Upper lobe of left lung (tissue), 4 donors: ENCODE measurements around the gene MSX2.

ENCODE experiments used
- EP300 ChIP-seq, 4 donors: sonication (generic); formaldehyde crosslinking; IDR thresholded peaks; one replicate each; pipeline ENCODE4 v1.5.1; 2017; ENCODE audit warnings: antibody characterized with exemption in 4 of 4, control low read depth in 2 of 4
- POLR2A ChIP-seq, 4 donors: fragments of 450-650 bp; IDR thresholded peaks; one replicate each; pipeline ENCODE4 v1.5.1; 2016 to 2017; ENCODE audit warnings: antibody characterized with exemption in 4 of 4, mild to moderate bottlenecking in 2 of 4
- POLR2AphosphoS5 ChIP-seq, 2 donors: sonication (generic); formaldehyde crosslinking; IDR thresholded peaks; one replicate each; pipeline ENCODE4 v1.5.1; 2017; ENCODE audit warnings: antibody characterized with exemption in 2 of 2
- TF ChIP-seq, protein P1 (sequence below), 6 experiments: fragments of 450-650 bp in 4 of 6; fragments of 200-600 bp in 2 of 6; sonication (generic) in 2 of 6; IDR thresholded peaks; one replicate each; pipeline ENCODE4 v1.5.1; 2016 to 2019; ENCODE audit warnings: antibody characterized with exemption in 6 of 6

DNA sequence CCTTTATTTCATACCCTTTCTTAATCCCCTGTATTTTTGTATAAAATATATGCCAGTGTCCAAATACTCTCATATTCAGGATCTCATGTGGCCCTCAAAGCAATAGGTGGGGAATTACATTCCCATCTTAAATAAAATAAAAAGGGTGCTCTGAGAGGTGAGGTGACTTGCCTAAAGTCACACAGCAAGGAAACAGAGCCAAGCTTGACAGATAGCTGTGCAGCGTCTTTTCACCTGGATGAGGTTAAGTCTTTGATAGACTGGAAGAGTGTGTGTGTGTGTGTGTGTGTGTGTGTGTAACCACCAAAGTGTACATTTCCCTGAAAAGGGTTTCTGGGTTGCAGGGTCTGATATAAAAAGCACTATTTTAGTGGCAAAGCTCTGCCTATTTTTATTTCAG is 12.4 kb downstream of the MSX2 start:
- TF ChIP-seq, protein P1, sequence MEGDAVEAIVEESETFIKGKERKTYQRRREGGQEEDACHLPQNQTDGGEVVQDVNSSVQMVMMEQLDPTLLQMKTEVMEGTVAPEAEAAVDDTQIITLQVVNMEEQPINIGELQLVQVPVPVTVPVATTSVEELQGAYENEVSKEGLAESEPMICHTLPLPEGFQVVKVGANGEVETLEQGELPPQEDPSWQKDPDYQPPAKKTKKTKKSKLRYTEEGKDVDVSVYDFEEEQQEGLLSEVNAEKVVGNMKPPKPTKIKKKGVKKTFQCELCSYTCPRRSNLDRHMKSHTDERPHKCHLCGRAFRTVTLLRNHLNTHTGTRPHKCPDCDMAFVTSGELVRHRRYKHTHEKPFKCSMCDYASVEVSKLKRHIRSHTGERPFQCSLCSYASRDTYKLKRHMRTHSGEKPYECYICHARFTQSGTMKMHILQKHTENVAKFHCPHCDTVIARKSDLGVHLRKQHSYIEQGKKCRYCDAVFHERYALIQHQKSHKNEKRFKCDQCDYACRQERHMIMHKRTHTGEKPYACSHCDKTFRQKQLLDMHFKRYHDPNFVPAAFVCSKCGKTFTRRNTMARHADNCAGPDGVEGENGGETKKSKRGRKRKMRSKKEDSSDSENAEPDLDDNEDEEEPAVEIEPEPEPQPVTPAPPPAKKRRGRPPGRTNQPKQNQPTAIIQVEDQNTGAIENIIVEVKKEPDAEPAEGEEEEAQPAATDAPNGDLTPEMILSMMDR (IDR thresholded peaks at IDR 0.05) = no peak
- TF ChIP-seq POLR2AphosphoS5 (IDR thresholded peaks at IDR 0.05) = no peak
- no peak for TF ChIP-seq POLR2A (IDR thresholded peaks at IDR 0.05)
- TF ChIP-seq EP300 (IDR thresholded peaks at IDR 0.05) = no peak
